CD8-positive, alpha-beta memory T cell (primary cell): ENCODE results near the gene GPR83. TPM values are rescaled to one million over a fixed set of nuclear protein-coding genes. Genes with fewer than 3 reads are reported as not detected.
"Not testable (repeated sequence)": the region's sequence is repeated elsewhere in the genome, so short reads cannot be mapped to it uniquely, and the experiment has no call there.

Source experiments
- CTCF ChIA-PET: fragments of 350-600 bp; sonication (Branson Sonifier 250); formaldehyde crosslinking; loops from one replicate; lab custom pipeline; 2021; ENCODE audit warnings: antibody characterized with exemption; lab: Charles Lee
- POLR2A ChIA-PET: fragments of 350-600 bp; sonication (Branson Sonifier 250); formaldehyde crosslinking; loops from one replicate; lab custom pipeline; 2021; ENCODE audit warnings: antibody characterized with exemption; lab: Charles Lee
- DNase-seq, 5 donors: peaks; one replicate each; pipeline versions ENCODE4 v3.0.0 to v3.0.0-alpha.2; 2020 to 2022; ENCODE audit warnings: mixed read lengths in 1 of 5
- H3K27ac ChIP-seq: one replicate; pipeline ENCODE4 v1.7.0; 2013; ENCODE audit warnings: low read depth, mild to moderate bottlenecking, low read length, moderate library complexity
- H3K27me3 ChIP-seq: 2 replicates; pipeline ENCODE4 v1.7.0; 2013; ENCODE audit warnings: low read length, mild to moderate bottlenecking; ENCODE audit not compliant: insufficient read depth, poor library complexity, severe bottlenecking
- H3K36me3 ChIP-seq: 2 replicates; pipeline ENCODE4 v1.7.0; 2013; ENCODE audit warnings: mild to moderate bottlenecking, low read length, moderate library complexity; ENCODE audit not compliant: insufficient read depth
- H3K4me1 ChIP-seq: 2 replicates; pipeline ENCODE4 v1.7.0; 2013; ENCODE audit warnings: mild to moderate bottlenecking, low read length, moderate library complexity; ENCODE audit not compliant: insufficient read depth
- H3K4me3 ChIP-seq: 2 replicates; pipeline ENCODE4 v1.7.0; 2013; ENCODE audit warnings: mild to moderate bottlenecking, low read length
- H3K9me3 ChIP-seq: 2 replicates; pipeline ENCODE4 v1.7.0; 2013; ENCODE audit warnings: mild to moderate bottlenecking, low read length
- H3K27ac Mint-ChIP-seq, 8 donors: one replicate each; pipeline ENCODE4 v1.8.0; 2020 to 2021; ENCODE audit warnings: mixed read lengths in 8 of 8, mild to moderate bottlenecking in 6 of 8, inconsistent platforms in 3 of 8, moderate library complexity in 3 of 8
- H3K27me3 Mint-ChIP-seq, 2 donors: one replicate each; pipeline ENCODE4 v1.8.0; 2020 to 2021; ENCODE audit warnings: mixed read lengths in 2 of 2, mild to moderate bottlenecking in 1 of 2, moderate library complexity in 1 of 2
- H3K36me3 Mint-ChIP-seq, 3 donors: one replicate each; pipeline ENCODE4 v1.8.0; 2020 to 2021; ENCODE audit warnings: mixed read lengths in 3 of 3, inconsistent platforms in 1 of 3, mild to moderate bottlenecking in 1 of 3
- H3K4me1 Mint-ChIP-seq, 3 donors: one replicate each; pipeline ENCODE4 v1.8.0; 2020 to 2021; ENCODE audit warnings: mixed read lengths in 3 of 3, inconsistent platforms in 1 of 3, mild to moderate bottlenecking in 1 of 3
- H3K4me3 Mint-ChIP-seq, 7 donors: one replicate each; pipeline ENCODE4 v1.8.0; 2020 to 2021; ENCODE audit warnings: mixed read lengths in 7 of 7, mild to moderate bottlenecking in 6 of 7, moderate library complexity in 4 of 7, inconsistent platforms in 2 of 7
- H3K9me3 Mint-ChIP-seq, 5 donors: one replicate each; pipeline ENCODE4 v1.8.0; 2020 to 2022; ENCODE audit warnings: mixed read lengths in 5 of 5, mild to moderate bottlenecking in 3 of 5, moderate library complexity in 2 of 5, inconsistent platforms in 1 of 5
- polyA plus RNA-seq: library from polyadenylated mRNA; unstranded; fragments of 300-500 nt; fragmentation: Illumina TruSeq; gene quantifications from one replicate; pipeline ENCODE4 v1.2.3, GENCODE V29; 2021
- total RNA-seq, 2 experiments: library from RNA; stranded (reverse); gene quantifications; one replicate each; pipeline ENCODE4 v1.2.3, GENCODE V29; 2021

Gene GPR83
- total and polyA plus RNA-seq, 3 experiments from 2014 or later, result 0.10 to 0.11 TPM; not detected in 1

GRCh38 chr11:94346311-94346710 is 54.9 kb downstream of the GPR83 start:
- H3K36me3 Mint-ChIP-seq, H3K9me3 Mint-ChIP-seq, POLR2A ChIA-PET, H3K27me3 ChIP-seq, CTCF ChIA-PET, H3K4me1 Mint-ChIP-seq, DNase-seq, H3K9me3 ChIP-seq, H3K27ac Mint-ChIP-seq, H3K36me3 ChIP-seq, H3K4me3 Mint-ChIP-seq, H3K27me3 Mint-ChIP-seq, H3K27ac ChIP-seq, H3K4me3 ChIP-seq, H3K4me1 ChIP-seq: not testable (repeated sequence)

DNA sequence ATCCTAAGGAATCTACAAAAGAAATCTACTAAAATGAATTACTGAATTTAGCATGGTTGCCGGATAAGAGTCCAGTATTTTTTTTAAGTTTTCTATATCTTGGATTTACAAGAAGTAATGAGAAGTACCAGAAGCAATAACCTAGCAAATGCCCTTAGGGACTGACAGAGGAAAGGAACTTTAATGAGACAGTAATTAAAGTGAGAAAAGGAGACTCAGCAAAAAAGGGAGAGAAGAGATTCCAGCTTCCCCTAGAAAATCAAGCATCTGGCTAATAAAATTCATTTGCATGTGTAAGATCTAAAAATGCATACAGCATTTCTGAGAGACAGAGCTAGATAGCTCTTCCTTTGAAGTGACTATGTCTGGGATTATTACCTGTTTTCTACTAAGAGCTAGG is 57.7 kb downstream of the GPR83 start:
- no peaks in the 10 kb centered on the region for H3K9me3 ChIP-seq
- no peaks in the 10 kb centered on the region for H3K36me3 Mint-ChIP-seq
- H3K4me1 ChIP-seq, result no peaks in the 10 kb centered on the region
- H3K36me3 ChIP-seq, result no peaks in the 10 kb centered on the region
- H3K9me3 Mint-ChIP-seq, result peaks cover 0 to 2% (median 0%) of the 10 kb centered on the region in 5 donors
- CTCF ChIA-PET, result no interaction called here
- no peak overlapping the region for H3K4me3 Mint-ChIP-seq
- H3K27ac ChIP-seq, result no peak overlapping the region
- H3K4me3 ChIP-seq, result no peak overlapping the region
- H3K27ac Mint-ChIP-seq, result no peak overlapping the region
- no peak for DNase-seq
- no peaks in the 10 kb centered on the region for H3K4me1 Mint-ChIP-seq
- H3K27me3 Mint-ChIP-seq, result peaks cover under 1 to 2% of the 10 kb centered on the region in 2 donors
- no peaks in the 10 kb centered on the region for H3K27me3 ChIP-seq
- POLR2A ChIA-PET, result no interaction called here

DNA sequence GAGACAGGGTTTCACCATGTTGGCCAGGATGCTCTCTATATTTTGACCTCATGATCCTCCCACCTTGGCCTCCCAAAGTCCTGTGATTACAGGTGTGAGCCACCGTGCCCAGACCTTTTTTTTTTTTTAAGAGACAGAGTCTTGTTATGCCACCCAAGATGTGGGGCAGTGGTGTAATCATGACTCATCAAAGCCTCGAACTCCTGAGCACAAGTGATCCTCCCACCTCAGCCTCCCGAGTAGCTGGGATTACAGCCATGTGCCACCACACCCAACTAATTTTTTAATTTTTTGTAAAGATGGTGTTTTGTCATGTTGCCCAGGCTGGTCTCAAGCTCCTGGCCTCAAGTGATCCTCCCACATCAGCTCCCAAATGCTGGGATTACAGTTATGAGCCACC is 59.0 kb downstream of the GPR83 start:
- no peaks in the 10 kb centered on the region for H3K27me3 ChIP-seq
- Mint-ChIP-seq H3K9me3 (peaks cover 0 to 3% (median 0%) of the 10 kb centered on the region in 5 donors), H3K4me1 (no peaks in the 10 kb centered on the region)

GRCh38 chr11:94338651-94339050 is 62.6 kb downstream of the GPR83 start:
- POLR2A ChIA-PET, result no interaction called here
- Mint-ChIP-seq H3K9me3 (peaks cover 0 to 3% (median 0%) of the 10 kb centered on the region in 5 donors), H3K36me3 (no peaks in the 10 kb centered on the region), H3K27ac (no peak overlapping the region), H3K27me3 (peaks cover 3 to 22% of the 10 kb centered on the region in 2 donors), H3K4me1 (no peaks in the 10 kb centered on the region), H3K4me3 (no peak overlapping the region)
- no peak for DNase-seq
- H3K27ac ChIP-seq, result no peak overlapping the region
- H3K27me3 ChIP-seq, result no peaks in the 10 kb centered on the region
- H3K36me3 ChIP-seq, result no peaks in the 10 kb centered on the region
- CTCF ChIA-PET, result interaction anchor here (0.8 kb wide), 1 partner anchor 163 kb away, joined by 4 read pairs; no protein-coding TSS in a partner anchor
- no peaks in the 10 kb centered on the region for H3K9me3 ChIP-seq
- no peak overlapping the region for H3K4me3 ChIP-seq
- H3K4me1 ChIP-seq, result no peaks in the 10 kb centered on the region

More for the DNA sequence above, 59.0 kb downstream of the GPR83 start:
- Mint-ChIP-seq H3K27ac (no peak overlapping the region), H3K4me3 (no peak overlapping the region), H3K27me3 (peaks cover 3 to 10% of the 10 kb centered on the region in 2 donors), H3K36me3 (no peaks in the 10 kb centered on the region)
- Histone ChIP-seq H3K27ac (no peak overlapping the region), H3K4me1 (no peaks in the 10 kb centered on the region), H3K4me3 (no peak overlapping the region), H3K36me3 (no peaks in the 10 kb centered on the region), H3K9me3 (no peaks in the 10 kb centered on the region)
- ChIA-PET CTCF (no interaction called here), POLR2A (no interaction called here)
- no peak for DNase-seq

DNA sequence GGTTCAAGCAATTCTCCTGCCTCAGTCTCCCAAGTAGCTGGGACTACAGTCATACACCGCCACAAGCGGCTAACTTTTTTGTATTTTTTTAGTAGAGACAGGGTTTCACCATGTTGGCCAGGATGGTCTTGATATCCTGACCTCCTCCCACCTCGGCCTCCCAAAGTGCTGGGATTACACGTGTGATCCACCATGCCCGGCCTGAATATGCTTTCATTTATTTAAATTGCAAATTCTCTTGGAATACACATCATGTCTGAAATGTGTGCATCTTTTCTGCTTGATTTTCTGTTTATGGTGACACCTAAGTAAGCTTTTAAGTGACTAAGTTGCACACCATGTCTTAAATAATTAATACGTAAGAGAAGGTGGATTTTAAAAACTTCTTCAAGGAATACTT is 65.2 kb downstream of the GPR83 start:
- H3K4me3 ChIP-seq, result no peak overlapping the region
- H3K4me1 Mint-ChIP-seq, result no peaks in the 10 kb centered on the region
- H3K4me1 ChIP-seq, result no peaks in the 10 kb centered on the region
- no peaks in the 10 kb centered on the region for H3K9me3 ChIP-seq
- no peaks in the 10 kb centered on the region for H3K27me3 ChIP-seq
- no peaks in the 10 kb centered on the region for H3K36me3 Mint-ChIP-seq
- H3K27me3 Mint-ChIP-seq, result peaks cover 5 to 22% of the 10 kb centered on the region in 2 donors
- peaks cover 0 to 3% (median 0%) of the 10 kb centered on the region in 5 donors for H3K9me3 Mint-ChIP-seq
- H3K27ac ChIP-seq, result no peak overlapping the region
- ChIA-PET POLR2A (no interaction called here), CTCF (interaction anchor here (1.2 kb wide), 1 partner anchor 9 kb away, joined by 3 read pairs; no protein-coding TSS in a partner anchor)
- no peak overlapping the region for H3K27ac Mint-ChIP-seq
- H3K4me3 Mint-ChIP-seq, result no peak overlapping the region
- no peaks in the 10 kb centered on the region for H3K36me3 ChIP-seq
- no peak for DNase-seq

DNA sequence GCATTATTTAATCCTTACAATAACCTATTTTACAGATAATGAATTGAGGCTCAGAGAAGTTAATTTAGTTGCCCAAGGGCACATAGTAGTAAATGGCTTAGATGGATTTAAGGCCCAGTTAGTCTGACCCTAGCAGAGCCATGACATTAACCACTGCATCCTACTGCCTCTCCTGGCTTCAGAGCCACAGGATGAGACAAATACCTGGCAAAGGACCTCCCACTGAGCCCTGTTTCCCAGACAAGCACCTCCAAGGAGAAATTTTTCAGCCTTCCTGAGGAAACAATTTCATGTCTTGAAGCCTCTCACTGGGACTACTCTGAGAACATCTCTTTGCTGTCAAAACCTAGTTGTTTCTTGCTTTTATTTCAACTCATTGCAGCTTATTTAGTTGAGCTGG is 68.4 kb downstream of the GPR83 start:
- no peak overlapping the region for H3K4me3 Mint-ChIP-seq
- H3K9me3 Mint-ChIP-seq, result peaks cover 0 to under 1% (median 0%) of the 10 kb centered on the region in 5 donors
- no peak overlapping the region for H3K27ac Mint-ChIP-seq
- no peak for DNase-seq
- H3K4me3 ChIP-seq, result no peak overlapping the region
- POLR2A ChIA-PET, result no interaction called here
- H3K27me3 Mint-ChIP-seq, result peaks cover 4 to 22% of the 10 kb centered on the region in 2 donors
- H3K27me3 ChIP-seq, result no peaks in the 10 kb centered on the region
- H3K36me3 ChIP-seq, result no peaks in the 10 kb centered on the region
- H3K4me1 Mint-ChIP-seq, result no peaks in the 10 kb centered on the region
- H3K9me3 ChIP-seq, result no peaks in the 10 kb centered on the region
- no peak overlapping the region for H3K27ac ChIP-seq
- no peaks in the 10 kb centered on the region for H3K4me1 ChIP-seq
- CTCF ChIA-PET, result no interaction called here
- no peaks in the 10 kb centered on the region for H3K36me3 Mint-ChIP-seq

GRCh38 chr11:94330789-94331188 is 70.4 kb downstream of the GPR83 start:
- Histone ChIP-seq H3K27me3 (no peaks in the 10 kb centered on the region), H3K27ac (no peak overlapping the region), H3K4me1 (no peaks in the 10 kb centered on the region), H3K9me3 (no peaks in the 10 kb centered on the region), H3K4me3 (no peak overlapping the region), H3K36me3 (no peaks in the 10 kb centered on the region)
- Mint-ChIP-seq H3K4me1 (no peaks in the 10 kb centered on the region), H3K9me3 (peaks cover 0 to 2% (median 0%) of the 10 kb centered on the region in 5 donors), H3K4me3 (no peak overlapping the region), H3K27ac (no peak overlapping the region), H3K36me3 (no peaks in the 10 kb centered on the region), H3K27me3 (peaks cover 2 to 8% of the 10 kb centered on the region in 2 donors)
- no peak for DNase-seq
- POLR2A ChIA-PET, result no interaction called here
- CTCF ChIA-PET, result no interaction called here

GRCh38 chr11:94329501-94329900 is 71.7 kb downstream of the GPR83 start:
- no peak for DNase-seq
- no peaks in the 10 kb centered on the region for H3K36me3 ChIP-seq
- ChIA-PET POLR2A (no interaction called here), CTCF (no interaction called here)
- Mint-ChIP-seq H3K4me1 (no peaks in the 10 kb centered on the region), H3K27ac (no peak overlapping the region), H3K9me3 (peaks cover 0 to 2% (median 0%) of the 10 kb centered on the region in 5 donors), H3K36me3 (no peaks in the 10 kb centered on the region), H3K4me3 (no peak overlapping the region), H3K27me3 (peaks cover 2 to 8% of the 10 kb centered on the region in 2 donors)
- H3K27me3 ChIP-seq, result no peaks in the 10 kb centered on the region
- H3K27ac ChIP-seq, result no peak overlapping the region
- H3K9me3 ChIP-seq, result no peaks in the 10 kb centered on the region
- no peaks in the 10 kb centered on the region for H3K4me1 ChIP-seq
- no peak overlapping the region for H3K4me3 ChIP-seq
